ENCODE results near the gene MED16. TPM values are rescaled to one million over a fixed set of nuclear protein-coding genes. Genes with fewer than 3 reads are reported as not detected.

MED16 gene
- total RNA-seq, 1 donor from 2014 or later: 18.3 TPM

DNA sequence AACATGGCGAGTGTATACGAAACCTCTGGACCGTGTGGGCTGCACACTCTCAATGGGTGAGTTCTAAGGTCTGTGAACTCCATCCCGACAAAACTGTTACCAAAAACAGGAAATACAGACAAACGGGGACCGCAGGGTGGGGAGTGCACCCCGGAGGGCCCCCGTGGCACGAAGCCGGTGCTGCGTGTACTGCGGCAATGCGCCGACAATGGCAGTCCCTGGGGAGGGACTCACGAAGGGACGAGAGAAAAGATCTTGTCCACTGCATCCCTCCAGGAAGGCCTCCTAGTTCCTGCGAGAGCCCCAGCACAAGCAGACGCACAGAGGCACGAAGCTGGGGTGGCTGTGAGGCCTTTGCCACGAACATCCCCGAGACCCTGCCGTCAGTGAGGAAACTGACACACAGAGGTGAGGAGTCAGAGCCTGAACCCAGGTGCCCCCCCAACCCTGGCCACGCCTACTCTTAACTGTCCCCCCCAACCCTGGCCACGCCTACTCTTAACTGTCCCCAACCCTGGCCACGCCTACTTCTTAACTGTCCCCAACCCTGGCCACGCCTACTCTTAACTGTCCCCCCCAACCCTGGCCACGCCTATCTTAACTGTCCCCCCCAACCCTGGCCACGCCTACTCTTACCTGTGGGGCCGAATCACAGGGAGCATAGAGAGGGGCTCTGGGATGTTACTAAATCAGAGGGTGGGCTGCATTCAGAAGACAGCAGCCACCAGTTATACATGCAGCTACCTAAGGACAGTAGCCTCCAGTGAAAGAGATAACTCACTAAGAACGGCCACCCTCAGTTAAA lies 4.2 kb downstream of the MED16 start:
- Histone ChIP-seq H3K27ac (ENCODE audit: low read depth, low read length) (no peak overlapping the region), H3K4me1 (ENCODE audit: control insufficient read depth in 3 of 3, insufficient read depth in 3 of 3, low read length in 3 of 3) (peaks cover 5 to 16% (median 6%) of the 10 kb centered on the region in 3 donors), H3K27me3 (ENCODE audit: control insufficient read depth in 3 of 3, insufficient read depth in 3 of 3, low read length in 3 of 3) (no peaks in the 10 kb centered on the region), H3K9ac (ENCODE audit: low read depth in 1 of 3, low read length in 3 of 3) (no peak overlapping the region), H3K36me3 (ENCODE audit: control insufficient read depth in 3 of 3, insufficient read depth in 3 of 3, low read length in 3 of 3) (peaks cover 38 to 50% (median 42%) of the 10 kb centered on the region in 3 donors), H3K4me3 (ENCODE audit: low read length in 3 of 3) (no peak overlapping the region), H3K9me3 (ENCODE audit: control insufficient read depth in 3 of 3, low read length in 3 of 3) (no peaks in the 10 kb centered on the region)

GRCh38 chr19:887599-887998 lies 5.4 kb downstream of the MED16 start:
- H3K9me3 ChIP-seq (ENCODE audit: control insufficient read depth in 3 of 3, low read length in 3 of 3): no peaks in the 10 kb centered on the region
- H3K4me3 ChIP-seq (ENCODE audit: low read length in 3 of 3): no peak overlapping the region
- H3K4me1 ChIP-seq (ENCODE audit: control insufficient read depth in 3 of 3, insufficient read depth in 3 of 3, low read length in 3 of 3): peaks cover 5 to 16% (median 6%) of the 10 kb centered on the region in 3 donors
- H3K9ac ChIP-seq (ENCODE audit: low read depth in 1 of 3, low read length in 3 of 3): no peak overlapping the region
- H3K36me3 ChIP-seq (ENCODE audit: control insufficient read depth in 3 of 3, insufficient read depth in 3 of 3, low read length in 3 of 3): peaks cover 46 to 60% (median 54%) of the 10 kb centered on the region in 3 donors
- H3K27me3 ChIP-seq (ENCODE audit: control insufficient read depth in 3 of 3, insufficient read depth in 3 of 3, low read length in 3 of 3): no peaks in the 10 kb centered on the region
- H3K27ac ChIP-seq (ENCODE audit: low read depth, low read length): no peak overlapping the region

DNA sequence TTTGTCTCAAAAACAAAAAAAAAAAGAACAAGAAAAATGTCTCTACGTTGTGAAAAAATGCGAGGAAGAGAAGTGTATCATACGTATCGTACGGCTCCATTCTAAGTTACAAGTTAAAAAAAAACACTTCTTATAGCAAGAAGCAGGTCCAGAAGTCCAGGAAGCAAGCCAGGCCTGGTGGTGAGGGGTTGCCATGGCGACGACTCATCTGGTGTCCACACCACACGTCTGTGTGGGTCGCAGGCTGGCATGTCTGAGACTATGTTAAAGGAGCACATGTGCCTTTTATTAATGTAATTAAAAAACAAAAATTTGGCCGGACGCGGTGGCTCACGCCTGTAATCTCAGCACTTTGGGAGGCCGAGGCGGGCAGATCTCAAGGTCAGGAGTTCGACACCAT lies 5.9 kb downstream of the MED16 start:
- H3K9ac ChIP-seq (ENCODE audit: low read depth in 1 of 3, low read length in 3 of 3): no peak overlapping the region
- H3K4me3 ChIP-seq (ENCODE audit: low read length in 3 of 3): no peak overlapping the region
- H3K27me3 ChIP-seq (ENCODE audit: control insufficient read depth in 3 of 3, insufficient read depth in 3 of 3, low read length in 3 of 3): no peaks in the 10 kb centered on the region
- no peak overlapping the region for H3K27ac ChIP-seq (ENCODE audit: low read depth, low read length)
- peaks cover 51 to 65% (median 58%) of the 10 kb centered on the region in 3 donors for H3K36me3 ChIP-seq (ENCODE audit: control insufficient read depth in 3 of 3, insufficient read depth in 3 of 3, low read length in 3 of 3)
- H3K4me1 ChIP-seq (ENCODE audit: control insufficient read depth in 3 of 3, insufficient read depth in 3 of 3, low read length in 3 of 3): peaks cover 3 to 14% (median 3%) of the 10 kb centered on the region in 3 donors
- no peaks in the 10 kb centered on the region for H3K9me3 ChIP-seq (ENCODE audit: control insufficient read depth in 3 of 3, low read length in 3 of 3)

- H3K27me3 ChIP-seq (ENCODE audit: control insufficient read depth in 3 of 3, insufficient read depth in 3 of 3, low read length in 3 of 3): no peaks in the 10 kb centered on the region
- no peaks in the 10 kb centered on the region for H3K9me3 ChIP-seq (ENCODE audit: control insufficient read depth in 3 of 3, low read length in 3 of 3)
- H3K36me3 ChIP-seq (ENCODE audit: control insufficient read depth in 3 of 3, insufficient read depth in 3 of 3, low read length in 3 of 3): peaks cover 61 to 73% (median 69%) of the 10 kb centered on the region in 3 donors
- no peak overlapping the region for H3K27ac ChIP-seq (ENCODE audit: low read depth, low read length)
- H3K4me1 ChIP-seq (ENCODE audit: control insufficient read depth in 3 of 3, insufficient read depth in 3 of 3, low read length in 3 of 3): peaks cover 0 to 1% (median 0%) of the 10 kb centered on the region in 3 donors
- H3K4me3 ChIP-seq (ENCODE audit: low read length in 3 of 3): no peak overlapping the region
- H3K9ac ChIP-seq (ENCODE audit: low read depth in 1 of 3, low read length in 3 of 3): no peak overlapping the region
Measured at GRCh38 chr19:885536-886224, 7.3 kb downstream of the MED16 start.

DNA sequence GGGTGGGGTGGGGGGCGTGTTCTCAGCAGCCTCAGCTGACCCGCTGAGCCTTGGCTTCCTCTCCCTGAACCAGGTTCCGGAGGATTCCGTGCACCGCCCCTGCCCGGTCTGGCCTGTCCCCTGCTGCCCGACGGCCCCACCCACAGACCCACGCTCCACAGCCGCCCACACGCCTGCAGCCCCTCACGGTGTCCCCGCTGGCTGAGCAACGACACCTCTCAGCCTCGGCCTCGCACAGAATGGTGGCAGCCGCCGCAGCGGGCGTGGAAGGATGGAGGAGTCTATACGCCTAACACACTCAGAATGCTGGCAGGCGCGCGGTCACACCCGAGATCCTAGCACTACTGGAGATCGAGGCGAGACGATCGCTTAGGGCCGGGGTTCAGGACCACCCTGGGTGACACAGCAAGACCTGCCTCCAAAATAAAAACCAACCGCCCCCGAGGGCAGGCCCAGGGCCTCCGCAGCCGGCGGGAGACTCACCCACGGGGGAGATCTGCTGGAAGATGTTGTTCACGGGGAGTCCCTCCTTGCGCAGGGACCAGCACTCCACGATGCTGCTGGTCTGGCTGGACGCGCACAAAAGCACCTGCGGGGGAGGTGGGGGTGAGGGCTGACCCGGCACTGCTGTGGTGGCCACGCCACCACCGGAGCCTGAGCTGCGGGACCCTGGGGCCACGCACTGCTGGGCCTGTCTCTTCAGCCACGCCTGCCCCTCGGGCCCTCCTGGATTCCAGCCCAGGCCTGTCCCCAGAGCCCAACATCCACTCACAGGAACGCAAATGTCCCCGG lies 8.4 kb downstream of the MED16 start:
- Histone ChIP-seq H3K9me3 (ENCODE audit: control insufficient read depth in 3 of 3, low read length in 3 of 3) (no peaks in the 10 kb centered on the region), H3K4me3 (ENCODE audit: low read length in 3 of 3) (no peak overlapping the region), H3K27ac (ENCODE audit: low read depth, low read length) (no peak overlapping the region), H3K9ac (ENCODE audit: low read depth in 1 of 3, low read length in 3 of 3) (no peak overlapping the region), H3K4me1 (ENCODE audit: control insufficient read depth in 3 of 3, insufficient read depth in 3 of 3, low read length in 3 of 3) (no peaks in the 10 kb centered on the region), H3K27me3 (ENCODE audit: control insufficient read depth in 3 of 3, insufficient read depth in 3 of 3, low read length in 3 of 3) (no peaks in the 10 kb centered on the region), H3K36me3 (ENCODE audit: control insufficient read depth in 3 of 3, insufficient read depth in 3 of 3, low read length in 3 of 3) (peaks cover 54 to 62% (median 61%) of the 10 kb centered on the region in 3 donors)

GRCh38 chr19:883661-884211 lies 9.3 kb downstream of the MED16 start:
- no peak overlapping the region for H3K4me3 ChIP-seq (ENCODE audit: low read length in 3 of 3)
- no peaks in the 10 kb centered on the region for H3K4me1 ChIP-seq (ENCODE audit: control insufficient read depth in 3 of 3, insufficient read depth in 3 of 3, low read length in 3 of 3)
- no peak overlapping the region for H3K27ac ChIP-seq (ENCODE audit: low read depth, low read length)
- no peaks in the 10 kb centered on the region for H3K9me3 ChIP-seq (ENCODE audit: control insufficient read depth in 3 of 3, low read length in 3 of 3)
- H3K9ac ChIP-seq (ENCODE audit: low read depth in 1 of 3, low read length in 3 of 3): no peak overlapping the region
- H3K27me3 ChIP-seq (ENCODE audit: control insufficient read depth in 3 of 3, insufficient read depth in 3 of 3, low read length in 3 of 3): no peaks in the 10 kb centered on the region
- peaks cover 49 to 57% (median 56%) of the 10 kb centered on the region in 3 donors for H3K36me3 ChIP-seq (ENCODE audit: control insufficient read depth in 3 of 3, insufficient read depth in 3 of 3, low read length in 3 of 3)

GRCh38 chr19:882871-883497 lies 10.0 kb downstream of the MED16 start:
- no peaks in the 10 kb centered on the region for H3K27me3 ChIP-seq (ENCODE audit: control insufficient read depth in 3 of 3, insufficient read depth in 3 of 3, low read length in 3 of 3)
- no peak overlapping the region for H3K27ac ChIP-seq (ENCODE audit: low read depth, low read length)
- H3K9ac ChIP-seq (ENCODE audit: low read depth in 1 of 3, low read length in 3 of 3): no peak overlapping the region
- peaks cover 49 to 54% (median 53%) of the 10 kb centered on the region in 3 donors for H3K36me3 ChIP-seq (ENCODE audit: control insufficient read depth in 3 of 3, insufficient read depth in 3 of 3, low read length in 3 of 3)
- no peaks in the 10 kb centered on the region for H3K4me1 ChIP-seq (ENCODE audit: control insufficient read depth in 3 of 3, insufficient read depth in 3 of 3, low read length in 3 of 3)
- no peaks in the 10 kb centered on the region for H3K9me3 ChIP-seq (ENCODE audit: control insufficient read depth in 3 of 3, low read length in 3 of 3)
- H3K4me3 ChIP-seq (ENCODE audit: low read length in 3 of 3): no peak overlapping the region

DNA sequence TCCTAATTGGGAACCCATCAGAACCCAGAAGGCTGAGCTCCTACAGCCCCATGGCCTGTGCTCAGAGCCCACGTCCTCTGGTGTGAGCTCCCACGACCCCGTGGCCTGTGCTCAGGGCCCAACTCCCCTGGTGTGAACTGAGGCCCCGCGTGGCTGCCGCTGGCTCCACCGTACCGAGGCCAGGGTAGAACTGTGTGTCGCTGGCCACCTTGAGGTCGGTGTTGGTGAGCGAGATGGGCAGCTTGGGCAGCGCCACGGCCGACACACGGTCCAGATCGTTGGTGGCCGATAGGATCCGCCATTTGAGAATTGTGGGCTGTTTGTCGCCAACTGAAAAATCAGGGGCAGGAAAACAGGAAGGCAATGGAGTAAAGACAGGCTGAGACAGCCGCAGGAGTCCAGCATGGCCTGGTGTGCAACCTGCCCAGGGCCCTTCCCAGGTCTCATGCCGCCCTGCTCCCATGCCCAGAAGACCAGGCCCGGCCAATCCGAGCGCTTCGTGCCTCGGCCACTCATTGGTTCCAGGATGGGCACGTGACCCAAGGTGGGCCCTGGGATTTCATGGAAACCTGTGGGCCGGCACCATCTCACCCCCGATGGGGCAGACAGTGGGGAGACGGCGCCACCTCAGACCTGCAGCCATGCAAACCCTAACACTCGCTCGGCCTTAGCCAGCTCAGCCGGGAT lies 11.5 kb downstream of the MED16 start:
- no peaks in the 10 kb centered on the region for H3K27me3 ChIP-seq (ENCODE audit: control insufficient read depth in 3 of 3, insufficient read depth in 3 of 3, low read length in 3 of 3)
- peaks cover 48 to 51% (median 50%) of the 10 kb centered on the region in 3 donors for H3K36me3 ChIP-seq (ENCODE audit: control insufficient read depth in 3 of 3, insufficient read depth in 3 of 3, low read length in 3 of 3)
- H3K27ac ChIP-seq (ENCODE audit: low read depth, low read length): no peak overlapping the region
- no peak overlapping the region for H3K4me3 ChIP-seq (ENCODE audit: low read length in 3 of 3)
- no peaks in the 10 kb centered on the region for H3K4me1 ChIP-seq (ENCODE audit: control insufficient read depth in 3 of 3, insufficient read depth in 3 of 3, low read length in 3 of 3)
- no peaks in the 10 kb centered on the region for H3K9me3 ChIP-seq (ENCODE audit: control insufficient read depth in 3 of 3, low read length in 3 of 3)
- no peak overlapping the region for H3K9ac ChIP-seq (ENCODE audit: low read depth in 1 of 3, low read length in 3 of 3)

Measured in skeletal muscle tissue (tissue), 4 donors.